GM12865 (cell line): ENCODE data around the gene NEGR1.

Source experiments
- DNase-seq: peaks from one replicate; pipeline ENCODE4 v3.0.0; 2010; ENCODE audit warnings: low read depth
- H3K4me3 ChIP-seq: 2 replicates; pipeline ENCODE4 v1.5.1; 2011; ENCODE audit warnings: mild to moderate bottlenecking, low read depth, low read length, control low read depth
- TF ChIP-seq, protein P1 (sequence below): IDR thresholded peaks from 2 replicates; pipeline ENCODE4 v1.5.1; 2011; ENCODE audit warnings: low read length, control low read depth, low read depth, inconsistent platforms; ENCODE audit not compliant: insufficient read depth; ENCODE audit errors: missing control alignments

The NEGR1 gene

DNA sequence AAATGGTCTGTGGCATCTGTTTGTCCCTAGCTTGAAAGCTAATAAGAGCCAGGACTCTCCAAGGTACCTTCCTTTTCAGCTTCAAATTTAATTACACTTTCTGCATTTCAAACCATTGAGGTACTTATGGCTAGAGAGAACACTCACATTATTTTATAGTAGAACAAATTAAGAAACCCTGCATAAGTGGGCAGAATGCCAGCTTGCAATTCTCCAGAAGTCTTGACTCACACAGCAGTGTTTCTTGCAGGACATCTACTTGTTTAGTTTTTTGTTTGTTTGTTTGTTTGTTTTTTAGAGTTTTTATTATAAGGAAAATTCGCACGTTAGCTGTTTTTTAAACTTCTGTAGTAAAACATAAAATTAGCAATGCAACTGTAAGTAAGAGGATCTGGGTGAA lies 397.2 kb downstream of the NEGR1 start:
- no peak for DNase-seq
- TF ChIP-seq, protein P1, sequence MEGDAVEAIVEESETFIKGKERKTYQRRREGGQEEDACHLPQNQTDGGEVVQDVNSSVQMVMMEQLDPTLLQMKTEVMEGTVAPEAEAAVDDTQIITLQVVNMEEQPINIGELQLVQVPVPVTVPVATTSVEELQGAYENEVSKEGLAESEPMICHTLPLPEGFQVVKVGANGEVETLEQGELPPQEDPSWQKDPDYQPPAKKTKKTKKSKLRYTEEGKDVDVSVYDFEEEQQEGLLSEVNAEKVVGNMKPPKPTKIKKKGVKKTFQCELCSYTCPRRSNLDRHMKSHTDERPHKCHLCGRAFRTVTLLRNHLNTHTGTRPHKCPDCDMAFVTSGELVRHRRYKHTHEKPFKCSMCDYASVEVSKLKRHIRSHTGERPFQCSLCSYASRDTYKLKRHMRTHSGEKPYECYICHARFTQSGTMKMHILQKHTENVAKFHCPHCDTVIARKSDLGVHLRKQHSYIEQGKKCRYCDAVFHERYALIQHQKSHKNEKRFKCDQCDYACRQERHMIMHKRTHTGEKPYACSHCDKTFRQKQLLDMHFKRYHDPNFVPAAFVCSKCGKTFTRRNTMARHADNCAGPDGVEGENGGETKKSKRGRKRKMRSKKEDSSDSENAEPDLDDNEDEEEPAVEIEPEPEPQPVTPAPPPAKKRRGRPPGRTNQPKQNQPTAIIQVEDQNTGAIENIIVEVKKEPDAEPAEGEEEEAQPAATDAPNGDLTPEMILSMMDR: no peak
- H3K4me3 ChIP-seq: no peak overlapping the region

DNA sequence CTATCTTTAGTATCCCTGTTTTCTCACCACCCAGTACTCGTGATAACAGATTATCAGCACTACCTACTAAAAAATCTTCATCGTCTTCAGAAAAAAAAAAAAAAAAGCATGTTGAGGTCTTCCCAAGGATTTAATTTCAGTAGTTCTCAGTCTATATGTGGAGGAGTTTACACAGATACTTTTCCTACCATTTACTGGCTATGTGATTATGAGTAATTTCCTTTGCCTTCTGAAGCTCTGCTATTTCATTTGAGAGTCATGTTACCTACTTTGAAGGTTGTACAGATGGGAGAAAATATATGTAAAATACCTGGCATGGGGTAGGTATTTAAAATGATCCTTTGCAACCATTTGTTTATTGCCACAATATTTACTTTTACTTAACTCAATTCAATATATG lies 399.7 kb downstream of the NEGR1 start:
- no peak overlapping the region for H3K4me3 ChIP-seq
- TF ChIP-seq, protein P1: no peak
- DNase-seq: no peak

DNA sequence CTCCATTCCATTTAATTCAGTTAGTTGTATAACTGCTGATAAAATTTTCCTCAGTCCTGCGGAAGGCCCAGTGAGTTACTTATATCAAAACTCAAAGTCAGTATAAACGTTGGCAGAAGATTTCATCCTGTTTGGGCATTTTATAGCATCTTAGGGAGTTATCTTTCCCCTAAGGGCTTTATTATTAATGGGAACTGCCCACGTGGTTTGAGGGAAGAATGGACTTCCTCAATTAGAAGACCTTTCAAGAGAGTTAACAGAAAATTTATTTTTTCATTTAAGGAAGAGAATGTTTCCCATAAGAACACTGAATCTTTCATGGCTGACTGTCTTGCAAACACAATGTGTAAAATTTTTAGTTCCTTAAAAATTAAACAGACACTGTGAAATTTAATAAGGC lies 400.1 kb downstream of the NEGR1 start:
- DNase-seq: no peak
- no peak overlapping the region for H3K4me3 ChIP-seq
- TF ChIP-seq, protein P1: no peak

DNA sequence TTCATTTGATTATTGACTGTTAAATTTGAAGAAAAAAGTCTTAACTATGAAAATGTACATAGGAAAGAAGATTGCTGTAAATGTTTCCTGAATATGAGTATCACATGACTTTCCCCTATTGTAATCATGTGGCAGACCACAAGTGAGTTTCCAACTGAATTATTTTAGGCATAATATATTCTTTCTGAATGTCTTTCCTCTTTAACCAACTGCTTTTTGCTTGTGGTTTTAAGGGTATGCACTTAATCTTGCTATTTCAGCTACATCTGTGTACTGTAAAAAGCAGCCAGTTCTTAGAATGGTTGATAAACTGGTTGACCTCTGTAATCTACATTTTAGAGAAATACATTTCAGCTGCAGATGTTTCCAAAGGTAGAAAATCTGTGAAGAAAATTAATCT lies 400.7 kb downstream of the NEGR1 start:
- TF ChIP-seq, protein P1: no peak
- H3K4me3 ChIP-seq: no peak overlapping the region
- no peak for DNase-seq

DNA sequence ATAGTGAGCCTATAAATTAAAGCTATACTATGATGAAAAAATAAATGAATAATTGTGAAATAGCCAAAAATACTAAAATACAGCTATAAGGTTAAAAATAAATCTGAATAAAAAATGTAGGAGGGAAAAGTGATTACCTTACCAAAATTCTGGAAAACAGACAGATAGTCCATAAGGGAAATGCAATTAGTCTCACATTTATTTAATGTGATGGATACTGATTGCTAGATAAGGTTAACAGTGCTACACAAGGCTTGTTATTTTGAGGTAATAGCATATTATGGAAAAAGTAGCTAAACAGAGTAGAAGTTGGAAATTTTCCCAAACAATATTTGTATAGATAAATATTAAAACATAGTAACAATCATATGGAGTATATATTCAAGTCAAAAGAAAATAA lies 413.0 kb downstream of the NEGR1 start:
- H3K4me3 ChIP-seq: no peak overlapping the region
- DNase-seq: no peak
- TF ChIP-seq, protein P1: no peak

DNA sequence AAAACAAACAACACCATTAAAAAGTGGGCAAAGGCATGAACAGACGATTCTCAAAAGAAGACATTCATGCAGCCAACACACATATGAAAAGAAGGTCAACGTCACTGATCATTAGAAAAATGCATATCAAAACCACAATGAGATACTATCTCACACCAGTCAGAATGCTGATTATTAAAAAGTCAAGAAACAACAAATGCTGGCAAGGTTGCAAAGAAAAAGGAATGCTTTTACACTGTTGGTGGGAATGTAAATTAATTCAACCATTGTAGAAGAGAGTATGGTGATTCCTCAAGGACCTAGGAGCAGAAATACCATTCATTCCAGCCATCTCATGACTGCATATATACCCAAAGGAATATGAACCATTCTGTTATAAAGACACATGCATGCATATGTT lies 419.6 kb downstream of the NEGR1 start:
- no peak for DNase-seq
- TF ChIP-seq, protein P1: no peak

DNA sequence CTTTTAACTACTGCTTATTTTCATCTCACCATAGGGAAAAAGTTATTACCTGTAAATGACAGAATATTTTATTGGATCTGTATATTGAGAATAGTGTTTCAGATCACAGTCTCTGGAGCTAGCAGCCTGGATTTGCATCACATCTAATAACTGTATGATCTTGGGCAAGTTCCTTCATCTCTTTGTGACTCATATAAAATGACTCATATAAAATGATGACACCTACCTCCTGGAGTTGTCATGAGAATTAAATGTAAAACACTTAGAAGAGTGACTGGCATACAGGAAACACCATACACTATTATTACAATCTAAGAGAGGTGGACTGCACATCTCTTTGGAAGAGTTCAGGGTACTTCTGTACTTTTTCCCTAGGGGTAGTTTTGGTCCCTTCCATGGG lies 421.3 kb downstream of the NEGR1 start:
- H3K4me3 ChIP-seq: no peak overlapping the region
- no peak for DNase-seq
- TF ChIP-seq, protein P1: no peak

More for the DNA sequence above, 419.6 kb downstream of the NEGR1 start:
- H3K4me3 ChIP-seq: no peak overlapping the region
